HCT116 (cell line): ENCODE results near the gene CAMKMT. TPM values are rescaled to one million over a fixed set of nuclear protein-coding genes. Genes with fewer than 3 reads are reported as not detected.

Experiments
- ATAC-seq: fragments of 200-7000 bp; cut with Tn5 transposase; 2 replicates; pipeline ENCODE4 v1.9.1; 2020; ENCODE audit warnings: mild to moderate bottlenecking, moderate library complexity
- BruUV-seq: library from RNA; stranded (reverse); fragments of 400-500 nt; replicated peaks from 2 replicates; lab custom pipeline; 2021; lab: Mats Ljungman, UMichigan
- CTCF ChIA-PET: fragments of 300-600 bp; sonication (Branson Sonifier 250); formaldehyde crosslinking; loops from one replicate; lab custom pipeline; 2021; ENCODE audit warnings: antibody characterized with exemption; lab: Charles Lee
- POLR2A ChIA-PET: fragments of 300-600, 350-600 bp; sonication (Branson Sonifier 250); formaldehyde crosslinking; loops from one replicate; lab custom pipeline; 2021; ENCODE audit warnings: antibody characterized with exemption; lab: Charles Lee
- RAD21 ChIA-PET, 2 experiments: fragments of 300-600 bp; sonication (Branson Sonifier 250); formaldehyde crosslinking; loops; one replicate each; lab custom pipeline; 2023; ENCODE audit warnings: low total read pairs in 2 of 2; ENCODE audit not compliant: uncharacterized antibody in 2 of 2, unreplicated experiment in 2 of 2, low non-redundant PET in 1 of 2; lab: Charles Lee
- DNase-seq: peaks from one replicate; pipeline ENCODE4 v3.0.0-alpha.2; 2010; ENCODE audit warnings: low read depth, low spot score
- H2AFZ ChIP-seq: fragments of 200-600 bp; shearing (Covaris generic), sonication (generic); 2 replicates; pipeline ENCODE4 v1.6.1; 2017; ENCODE audit warnings: low read depth, mixed run types, mixed read lengths, antibody characterized with exemption, low read length; ENCODE audit not compliant: poor library complexity, severe bottlenecking
- H3K27ac ChIP-seq: 2 replicates; pipeline ENCODE4 v1.5.1; 2012; ENCODE audit warnings: low read depth, low read length
- H3K27me3 ChIP-seq: fragments of 200-600 bp; sonication (generic); 2 replicates; pipeline ENCODE4 v1.6.1; 2016; ENCODE audit warnings: mixed run types, low read length, mixed read lengths; ENCODE audit not compliant: insufficient read depth
- H3K36me3 ChIP-seq, 2 experiments: fragments of 200-500 bp in 1 of 2; fragments of 200-600 bp in 1 of 2; sonication (Bioruptor generic) in 1 of 2; sonication (generic) in 1 of 2; 2 replicates each; pipeline versions ENCODE4 v1.5.1 to v1.6.1; 2014 to 2016; ENCODE audit warnings: low read length in 2 of 2, inconsistent platforms in 1 of 2, mixed read lengths in 1 of 2, mixed run types in 1 of 2; ENCODE audit not compliant: insufficient read depth in 2 of 2, control insufficient read depth in 1 of 2
- H3K4me1 ChIP-seq, 2 experiments: fragments of 200-600 bp in 1 of 2; sonication (generic) in 1 of 2; 2 replicates each; pipeline versions ENCODE4 v1.5.1 to v1.6.1; 2012 to 2017; ENCODE audit warnings: low read length in 2 of 2, inconsistent platforms in 1 of 2, mild to moderate bottlenecking in 1 of 2, mixed read lengths in 1 of 2, mixed run types in 1 of 2, moderate library complexity in 1 of 2; ENCODE audit not compliant: insufficient read depth in 2 of 2, control insufficient read depth in 1 of 2
- H3K4me2 ChIP-seq: fragments of 200-600 bp; sonication (generic); 2 replicates; pipeline ENCODE4 v1.6.1; 2017; ENCODE audit warnings: mixed run types, low read length, mixed read lengths
- H3K4me3 ChIP-seq, 2 experiments: fragments of 200-600 bp in 1 of 2; sonication (generic) in 1 of 2; replicated peaks in 1 of 2; 2 replicates each; pipeline ENCODE4 v1.5.1; 2011 to 2016; ENCODE audit warnings: low read length in 2 of 2, control low read depth in 1 of 2, low read depth in 1 of 2, mild to moderate bottlenecking in 1 of 2, mixed read lengths in 1 of 2, mixed run types in 1 of 2
- H3K79me2 ChIP-seq: fragments of 200-600 bp; sonication (generic); 2 replicates; pipeline ENCODE4 v1.6.1; 2017; ENCODE audit warnings: mild to moderate bottlenecking, mixed run types, low read length, moderate library complexity, mixed read lengths; ENCODE audit not compliant: insufficient read depth
- H3K9ac ChIP-seq: fragments of 200-600 bp; sonication (generic); 2 replicates; pipeline ENCODE4 v1.6.1; 2016; ENCODE audit warnings: low read length, mixed read lengths
- H3K9me2 ChIP-seq: fragments of 200-600 bp; sonication (generic), shearing (Covaris generic); 2 replicates; pipeline ENCODE4 v1.6.1; 2017; ENCODE audit warnings: mixed run types, mild to moderate bottlenecking, moderate library complexity; ENCODE audit not compliant: insufficient read depth
- H3K9me3 ChIP-seq, 2 experiments: fragments of 200-500 bp in 1 of 2; fragments of 200-600 bp in 1 of 2; sonication (Bioruptor generic) in 1 of 2; sonication (generic) in 1 of 2; 2 replicates each; pipeline ENCODE4 v1.6.1; 2014 to 2017; ENCODE audit warnings: low read length in 2 of 2, mixed read lengths in 2 of 2, inconsistent platforms in 1 of 2, low read depth in 1 of 2, mild to moderate bottlenecking in 1 of 2, mixed run types in 1 of 2, moderate library complexity in 1 of 2; ENCODE audit not compliant: control insufficient read depth in 1 of 2, insufficient read depth in 1 of 2
- H4K20me1 ChIP-seq: fragments of 200-600 bp; sonication (generic), shearing (Covaris generic); 2 replicates; pipeline ENCODE4 v1.6.1; 2017; ENCODE audit warnings: mixed run types, mild to moderate bottlenecking, moderate library complexity; ENCODE audit not compliant: insufficient read depth
- CBX3 ChIP-seq: IDR thresholded peaks from 2 replicates; pipeline ENCODE4 v1.6.1; 2012; ENCODE audit warnings: low read depth
- CEBPB ChIP-seq: IDR thresholded peaks from 2 replicates; pipeline ENCODE4 v1.6.1; 2012; ENCODE audit warnings: low read depth
- EGR1 ChIP-seq: IDR thresholded peaks from 2 replicates; pipeline ENCODE4 v1.6.1; 2012; ENCODE audit warnings: low read depth
- ELF1 ChIP-seq: IDR thresholded peaks from 2 replicates; pipeline ENCODE4 v1.6.1; 2012; ENCODE audit warnings: low read depth, borderline replicate concordance
- EZH2phosphoT487 ChIP-seq: fragments of 200-600 bp; IDR thresholded peaks from 2 replicates; pipeline ENCODE4 v1.6.1; 2018; ENCODE audit warnings: antibody characterized with exemption, borderline replicate concordance
- FOSL1 ChIP-seq: IDR thresholded peaks from 2 replicates; pipeline ENCODE4 v1.6.1; 2012; ENCODE audit warnings: low read depth
- JUND ChIP-seq: IDR thresholded peaks from 2 replicates; pipeline ENCODE4 v1.6.1; 2012
- MAX ChIP-seq: IDR thresholded peaks from 2 replicates; pipeline ENCODE4 v1.6.1; 2012
- POLR2A ChIP-seq: IDR thresholded peaks from 2 replicates; pipeline ENCODE4 v1.7.0; 2011; ENCODE audit warnings: borderline replicate concordance; ENCODE audit not compliant: insufficient read depth, insufficient read length; ENCODE audit errors: extremely low read depth
- POLR2AphosphoS5 ChIP-seq: IDR thresholded peaks from 2 replicates; pipeline ENCODE4 v1.6.1; 2011; ENCODE audit warnings: mild to moderate bottlenecking, low read depth, low read length, moderate library complexity
- REST ChIP-seq: IDR thresholded peaks from 2 replicates; pipeline ENCODE4 v1.6.1; 2012; ENCODE audit warnings: low read depth
- SIN3A ChIP-seq: IDR thresholded peaks from 2 replicates; pipeline ENCODE4 v1.6.1; 2012; ENCODE audit warnings: low read depth
- SRF ChIP-seq: IDR thresholded peaks from 2 replicates; pipeline ENCODE4 v1.6.1; 2012; ENCODE audit warnings: low read depth
- TCF7L2 ChIP-seq: IDR thresholded peaks from 2 replicates; pipeline ENCODE4 v1.7.0; 2011; ENCODE audit warnings: borderline replicate concordance, inconsistent platforms; ENCODE audit not compliant: insufficient read depth, insufficient read length; ENCODE audit errors: extremely low read depth
- YY1 ChIP-seq: IDR thresholded peaks from 2 replicates; pipeline ENCODE4 v1.6.1; 2011; ENCODE audit warnings: low read length, low read depth, moderate library complexity, mild to moderate bottlenecking; ENCODE audit not compliant: insufficient replicate concordance; ENCODE audit errors: extremely low read depth
- ZFX ChIP-seq: fragments of 450-650 bp; IDR thresholded peaks from 2 replicates; pipeline ENCODE4 v1.6.1; 2017
- ZNF274 ChIP-seq: fragments of 200-500 bp; sonication (Bioruptor generic); IDR thresholded peaks from 2 replicates; pipeline ENCODE4 v1.6.1; 2014; ENCODE audit warnings: mild to moderate bottlenecking, low read depth, low read length, inconsistent platforms
- intact Hi-C: fragments of 100-400 bp; cut with micrococcal nuclease; formaldehyde crosslinking; loops from 2 replicates; pipeline ENCODE4 v1.10.0; 2022
- total RNA-seq: library from RNA; stranded (reverse); gene quantifications from one replicate; pipeline ENCODE4 v1.2.1, GENCODE V29; 2021; ENCODE audit not compliant: unreplicated experiment
- TF ChIP-seq, protein P1 (sequence below): IDR thresholded peaks from 2 replicates; pipeline ENCODE4 v1.6.1; 2011; ENCODE audit warnings: mild to moderate bottlenecking, low read length, moderate library complexity; ENCODE audit not compliant: insufficient replicate concordance; ENCODE audit errors: extremely low read depth
- TF ChIP-seq, protein P2 (sequence below), 3 experiments: fragments of 200-600 bp in 1 of 3; sonication (generic) in 1 of 3; IDR thresholded peaks in 2 of 3; conservative IDR thresholded peaks in 1 of 3; 2 replicates each; pipeline ENCODE4 v1.5.1; 2012 to 2017; ENCODE audit warnings: low read depth in 2 of 3, low read length in 2 of 3, antibody characterized with exemption in 1 of 3, borderline replicate concordance in 1 of 3, control low read depth in 1 of 3, mild to moderate bottlenecking in 1 of 3, mixed read lengths in 1 of 3, mixed run types in 1 of 3, moderate library complexity in 1 of 3; ENCODE audit not compliant: insufficient read depth in 1 of 3
- TF ChIP-seq, protein P3 (sequence below): IDR thresholded peaks from 2 replicates; pipeline ENCODE4 v1.6.1; 2012

CAMKMT gene
- total RNA-seq, 1 experiment from 2014 or later: 10.6 TPM

DNA sequence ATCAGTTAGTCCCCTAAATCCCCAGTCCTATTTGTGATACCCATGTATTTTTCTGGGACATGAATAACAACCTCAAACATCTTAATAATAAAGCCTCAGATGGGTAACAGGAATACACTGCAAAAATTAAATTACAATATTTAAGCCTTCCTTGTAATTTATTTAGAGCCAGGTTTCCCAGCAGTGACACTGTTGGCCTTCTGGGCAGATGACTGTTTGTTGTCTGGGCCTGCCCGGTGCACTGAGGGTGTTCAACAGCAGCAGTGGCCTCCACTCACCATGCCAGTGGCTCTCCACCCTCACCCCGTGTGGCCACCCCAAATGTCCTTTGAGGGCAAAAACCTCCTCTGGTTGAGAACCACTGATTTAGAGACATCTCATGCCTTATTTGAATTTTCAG lies 309.5 kb downstream of the CAMKMT start:
- TF ChIP-seq EZH2phosphoT487 (no peak), SRF (no peak), TCF7L2 (no peak), ZNF274 (no peak), POLR2AphosphoS5 (no peak), ZFX (no peak), ELF1 (no peak), MAX (no peak), POLR2A (no peak), YY1 (no peak), CBX3 (no peak), FOSL1 (no peak), JUND (no peak), EGR1 (no peak), CEBPB (no peak), SIN3A (no peak), REST (no peak)
- TF ChIP-seq, protein P1, sequence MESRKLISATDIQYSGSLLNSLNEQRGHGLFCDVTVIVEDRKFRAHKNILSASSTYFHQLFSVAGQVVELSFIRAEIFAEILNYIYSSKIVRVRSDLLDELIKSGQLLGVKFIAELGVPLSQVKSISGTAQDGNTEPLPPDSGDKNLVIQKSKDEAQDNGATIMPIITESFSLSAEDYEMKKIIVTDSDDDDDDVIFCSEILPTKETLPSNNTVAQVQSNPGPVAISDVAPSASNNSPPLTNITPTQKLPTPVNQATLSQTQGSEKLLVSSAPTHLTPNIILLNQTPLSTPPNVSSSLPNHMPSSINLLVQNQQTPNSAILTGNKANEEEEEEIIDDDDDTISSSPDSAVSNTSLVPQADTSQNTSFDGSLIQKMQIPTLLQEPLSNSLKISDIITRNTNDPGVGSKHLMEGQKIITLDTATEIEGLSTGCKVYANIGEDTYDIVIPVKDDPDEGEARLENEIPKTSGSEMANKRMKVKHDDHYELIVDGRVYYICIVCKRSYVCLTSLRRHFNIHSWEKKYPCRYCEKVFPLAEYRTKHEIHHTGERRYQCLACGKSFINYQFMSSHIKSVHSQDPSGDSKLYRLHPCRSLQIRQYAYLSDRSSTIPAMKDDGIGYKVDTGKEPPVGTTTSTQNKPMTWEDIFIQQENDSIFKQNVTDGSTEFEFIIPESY: no peak
- TF ChIP-seq, protein P2, sequence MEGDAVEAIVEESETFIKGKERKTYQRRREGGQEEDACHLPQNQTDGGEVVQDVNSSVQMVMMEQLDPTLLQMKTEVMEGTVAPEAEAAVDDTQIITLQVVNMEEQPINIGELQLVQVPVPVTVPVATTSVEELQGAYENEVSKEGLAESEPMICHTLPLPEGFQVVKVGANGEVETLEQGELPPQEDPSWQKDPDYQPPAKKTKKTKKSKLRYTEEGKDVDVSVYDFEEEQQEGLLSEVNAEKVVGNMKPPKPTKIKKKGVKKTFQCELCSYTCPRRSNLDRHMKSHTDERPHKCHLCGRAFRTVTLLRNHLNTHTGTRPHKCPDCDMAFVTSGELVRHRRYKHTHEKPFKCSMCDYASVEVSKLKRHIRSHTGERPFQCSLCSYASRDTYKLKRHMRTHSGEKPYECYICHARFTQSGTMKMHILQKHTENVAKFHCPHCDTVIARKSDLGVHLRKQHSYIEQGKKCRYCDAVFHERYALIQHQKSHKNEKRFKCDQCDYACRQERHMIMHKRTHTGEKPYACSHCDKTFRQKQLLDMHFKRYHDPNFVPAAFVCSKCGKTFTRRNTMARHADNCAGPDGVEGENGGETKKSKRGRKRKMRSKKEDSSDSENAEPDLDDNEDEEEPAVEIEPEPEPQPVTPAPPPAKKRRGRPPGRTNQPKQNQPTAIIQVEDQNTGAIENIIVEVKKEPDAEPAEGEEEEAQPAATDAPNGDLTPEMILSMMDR (IDR thresholded peaks at IDR 0.05 in 2 of 3, conservative IDR thresholded peaks at IDR 0.05 in 1 of 3; ENCODE audit: borderline replicate concordance in 1 of 3, insufficient read depth in 1 of 3, low read depth in 2 of 3, low read length in 2 of 3): no peak
- TF ChIP-seq, protein P3, sequence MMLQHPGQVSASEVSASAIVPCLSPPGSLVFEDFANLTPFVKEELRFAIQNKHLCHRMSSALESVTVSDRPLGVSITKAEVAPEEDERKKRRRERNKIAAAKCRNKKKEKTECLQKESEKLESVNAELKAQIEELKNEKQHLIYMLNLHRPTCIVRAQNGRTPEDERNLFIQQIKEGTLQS: no peak
- ChIA-PET RAD21 (no interaction called here), CTCF (no interaction called here), POLR2A (no interaction called here)
- no TSS peak for BruUV-seq
- Histone ChIP-seq H3K9ac (no peak overlapping the region), H3K36me3 (no peaks in the 10 kb centered on the region), H4K20me1 (no peaks in the 10 kb centered on the region), H3K4me1 (no peaks in the 10 kb centered on the region), H3K9me3 (no peaks in the 10 kb centered on the region), H3K9me2 (no peaks in the 10 kb centered on the region), H3K79me2 (no peaks in the 10 kb centered on the region), H3K4me3 (no peak overlapping the region), H2AFZ (no peak overlapping the region), H3K27ac (no peak overlapping the region), H3K4me2 (no peak overlapping the region), H3K27me3 (no peaks in the 10 kb centered on the region)
- intact Hi-C loops: no loop called here
- DNase-seq (no peak), ATAC-seq (no peak)
